GM06990 (cell line): Measurements from ENCODE around the gene MON1A.

ENCODE experiments used
- DNase-seq: peaks from one replicate; pipeline ENCODE4 v3.0.0-alpha.2; 2011; ENCODE audit not compliant: insufficient read length; ENCODE audit errors: extremely low read depth
- H3K27me3 ChIP-seq: replicated peaks from 2 replicates; pipeline ENCODE4 v1.6.0; 2011; ENCODE audit warnings: low read length; ENCODE audit not compliant: control insufficient read depth, insufficient read depth
- H3K36me3 ChIP-seq: 2 replicates; pipeline ENCODE4 v1.5.1; 2011; ENCODE audit warnings: low read length; ENCODE audit not compliant: control insufficient read depth, insufficient read depth
- H3K4me3 ChIP-seq: replicated peaks from 2 replicates; pipeline ENCODE4 v1.5.1; 2011; ENCODE audit warnings: low read depth, mild to moderate bottlenecking, control low read depth, low read length
- TF ChIP-seq, protein P1 (sequence below): IDR thresholded peaks from 2 replicates; pipeline ENCODE4 v1.5.1; 2011; ENCODE audit warnings: low read length, control low read depth, mild to moderate bottlenecking, inconsistent platforms; ENCODE audit not compliant: insufficient read depth, poor library complexity, severe bottlenecking

MON1A gene, protein sequence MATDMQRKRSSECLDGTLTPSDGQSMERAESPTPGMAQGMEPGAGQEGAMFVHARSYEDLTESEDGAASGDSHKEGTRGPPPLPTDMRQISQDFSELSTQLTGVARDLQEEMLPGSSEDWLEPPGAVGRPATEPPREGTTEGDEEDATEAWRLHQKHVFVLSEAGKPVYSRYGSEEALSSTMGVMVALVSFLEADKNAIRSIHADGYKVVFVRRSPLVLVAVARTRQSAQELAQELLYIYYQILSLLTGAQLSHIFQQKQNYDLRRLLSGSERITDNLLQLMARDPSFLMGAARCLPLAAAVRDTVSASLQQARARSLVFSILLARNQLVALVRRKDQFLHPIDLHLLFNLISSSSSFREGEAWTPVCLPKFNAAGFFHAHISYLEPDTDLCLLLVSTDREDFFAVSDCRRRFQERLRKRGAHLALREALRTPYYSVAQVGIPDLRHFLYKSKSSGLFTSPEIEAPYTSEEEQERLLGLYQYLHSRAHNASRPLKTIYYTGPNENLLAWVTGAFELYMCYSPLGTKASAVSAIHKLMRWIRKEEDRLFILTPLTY

DNA sequence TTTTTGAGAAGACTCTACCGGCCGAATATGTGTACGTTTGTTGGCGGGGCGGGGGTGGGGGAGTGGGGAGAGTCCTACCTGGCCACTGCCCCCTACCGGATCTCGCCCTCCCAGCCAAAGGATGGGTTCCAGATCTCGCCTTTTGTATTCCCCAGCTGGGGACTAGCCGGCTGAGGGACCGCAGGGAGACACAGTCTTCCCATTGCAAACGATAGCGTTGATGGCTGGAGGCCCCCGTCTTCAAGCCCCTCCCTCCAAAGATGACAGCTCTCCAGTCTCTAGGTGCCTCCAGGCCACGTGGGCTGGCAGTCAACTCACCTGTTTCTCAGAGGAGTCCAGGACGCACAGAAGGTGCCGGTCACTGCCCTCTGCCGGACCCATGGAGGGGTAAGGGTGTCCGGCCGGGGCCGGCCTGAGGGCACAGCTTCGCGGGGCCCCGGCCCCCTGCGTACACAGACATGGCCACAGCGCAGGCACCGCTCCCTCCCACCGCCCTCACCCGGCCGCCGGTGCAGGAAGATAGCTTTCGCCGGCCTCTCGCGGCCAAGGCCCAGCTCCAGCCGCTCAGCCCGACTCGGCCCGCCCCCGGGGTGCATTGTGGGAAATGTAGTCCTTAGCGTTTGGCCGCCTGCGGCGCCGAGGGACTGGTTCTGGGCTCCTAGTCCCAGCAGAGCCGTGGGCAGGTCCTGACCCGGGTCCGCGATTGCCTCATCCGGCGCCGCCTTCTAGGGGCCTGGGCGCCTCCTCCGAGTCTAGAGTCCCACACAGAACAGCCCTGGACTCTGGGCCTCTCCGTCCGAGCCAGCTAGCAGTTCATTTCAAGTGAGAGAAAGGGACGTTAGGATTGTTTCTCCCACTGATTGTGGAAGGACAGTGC lies at the start of gene MON1A:
Gene MON1A (minus strand): TSS at position 521 of the 877 bp plus-strand sequence. CDS start 16,465 bp downstream, outside the sequence.
- peak; percentile 89 for DNase-seq
- Histone ChIP-seq H3K36me3 (no peaks in the 10 kb centered on the region), H3K27me3 (no peaks in the 10 kb centered on the region), H3K4me3 (peak within 1 kb of the TSS; percentile 83)
- TF ChIP-seq, protein P1, sequence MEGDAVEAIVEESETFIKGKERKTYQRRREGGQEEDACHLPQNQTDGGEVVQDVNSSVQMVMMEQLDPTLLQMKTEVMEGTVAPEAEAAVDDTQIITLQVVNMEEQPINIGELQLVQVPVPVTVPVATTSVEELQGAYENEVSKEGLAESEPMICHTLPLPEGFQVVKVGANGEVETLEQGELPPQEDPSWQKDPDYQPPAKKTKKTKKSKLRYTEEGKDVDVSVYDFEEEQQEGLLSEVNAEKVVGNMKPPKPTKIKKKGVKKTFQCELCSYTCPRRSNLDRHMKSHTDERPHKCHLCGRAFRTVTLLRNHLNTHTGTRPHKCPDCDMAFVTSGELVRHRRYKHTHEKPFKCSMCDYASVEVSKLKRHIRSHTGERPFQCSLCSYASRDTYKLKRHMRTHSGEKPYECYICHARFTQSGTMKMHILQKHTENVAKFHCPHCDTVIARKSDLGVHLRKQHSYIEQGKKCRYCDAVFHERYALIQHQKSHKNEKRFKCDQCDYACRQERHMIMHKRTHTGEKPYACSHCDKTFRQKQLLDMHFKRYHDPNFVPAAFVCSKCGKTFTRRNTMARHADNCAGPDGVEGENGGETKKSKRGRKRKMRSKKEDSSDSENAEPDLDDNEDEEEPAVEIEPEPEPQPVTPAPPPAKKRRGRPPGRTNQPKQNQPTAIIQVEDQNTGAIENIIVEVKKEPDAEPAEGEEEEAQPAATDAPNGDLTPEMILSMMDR = peak; percentile 47

DNA sequence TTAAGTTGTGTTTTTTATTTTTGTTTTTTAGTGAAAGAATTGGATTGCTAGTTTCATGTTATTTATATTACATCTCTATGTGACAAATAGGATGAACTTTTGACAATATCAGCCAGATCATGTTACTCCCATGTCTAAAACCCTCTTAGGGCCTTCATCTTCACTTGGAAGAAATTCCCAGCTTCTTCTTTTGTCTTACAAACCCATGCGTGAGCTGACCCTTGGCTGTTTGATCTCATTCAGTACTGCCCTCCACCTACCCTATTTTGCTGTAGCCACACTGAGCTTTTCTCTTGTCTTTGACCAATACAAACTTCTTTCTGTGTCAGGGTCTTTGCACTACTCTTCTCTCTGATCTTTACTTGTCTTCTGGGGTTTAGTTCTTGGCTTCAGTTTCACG lies 47.3 kb upstream of the MON1A start:
- Histone ChIP-seq H3K27me3 (no peaks in the 10 kb centered on the region), H3K4me3 (no peak overlapping the region)
- TF ChIP-seq, protein P1 = no peak

DNA sequence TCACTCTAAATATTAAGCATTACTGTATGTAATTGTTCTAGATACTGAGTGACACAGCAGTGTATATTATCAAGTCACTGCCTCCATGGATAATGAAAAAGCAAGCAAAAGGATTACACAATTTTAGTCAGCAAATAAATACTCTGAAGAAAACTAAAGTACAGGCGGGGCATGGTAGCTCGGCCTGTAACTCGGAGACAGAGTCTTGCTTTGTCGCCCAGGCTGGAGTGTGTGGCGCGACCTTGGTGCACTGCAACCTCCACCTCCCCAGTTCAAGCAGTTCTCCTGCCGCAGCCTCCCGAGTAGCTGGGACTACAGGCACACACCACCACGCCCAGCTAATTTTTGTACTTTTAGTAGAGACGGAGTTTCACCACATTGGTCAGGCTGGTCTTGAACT lies 43.0 kb upstream of the MON1A start:
- no peaks in the 10 kb centered on the region for H3K27me3 ChIP-seq
- H3K36me3 ChIP-seq = peaks cover 5% of the 10 kb centered on the region
- TF ChIP-seq, protein P1 = no peak
- DNase-seq = no peak
- H3K4me3 ChIP-seq = no peak overlapping the region

More for the DNA sequence above, 47.3 kb upstream of the MON1A start:
- H3K36me3 ChIP-seq = peaks cover 5% of the 10 kb centered on the region
- DNase-seq = no peak

DNA sequence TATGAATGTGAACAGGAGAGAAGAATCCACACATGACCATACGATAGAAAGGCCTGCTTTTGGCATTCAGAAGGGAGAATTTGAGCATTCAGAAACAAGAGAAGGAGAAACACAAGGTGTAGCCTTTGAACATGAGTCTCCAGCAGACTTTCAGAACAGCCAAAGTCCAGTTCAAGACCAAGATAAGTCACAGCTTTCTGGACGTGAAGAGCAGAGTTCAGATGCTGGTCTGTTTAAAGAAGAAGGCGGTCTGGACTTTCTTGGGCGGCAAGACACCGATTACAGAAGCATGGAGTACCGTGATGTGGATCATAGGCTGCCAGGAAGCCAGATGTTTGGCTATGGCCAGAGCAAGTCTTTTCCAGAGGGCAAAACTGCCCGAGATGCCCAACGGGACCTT lies 38.7 kb upstream of the MON1A start:
- Histone ChIP-seq H3K4me3 (no peak overlapping the region), H3K27me3 (no peaks in the 10 kb centered on the region), H3K36me3 (peaks cover 4% of the 10 kb centered on the region)
- TF ChIP-seq, protein P1 = no peak
- DNase-seq = no peak

DNA sequence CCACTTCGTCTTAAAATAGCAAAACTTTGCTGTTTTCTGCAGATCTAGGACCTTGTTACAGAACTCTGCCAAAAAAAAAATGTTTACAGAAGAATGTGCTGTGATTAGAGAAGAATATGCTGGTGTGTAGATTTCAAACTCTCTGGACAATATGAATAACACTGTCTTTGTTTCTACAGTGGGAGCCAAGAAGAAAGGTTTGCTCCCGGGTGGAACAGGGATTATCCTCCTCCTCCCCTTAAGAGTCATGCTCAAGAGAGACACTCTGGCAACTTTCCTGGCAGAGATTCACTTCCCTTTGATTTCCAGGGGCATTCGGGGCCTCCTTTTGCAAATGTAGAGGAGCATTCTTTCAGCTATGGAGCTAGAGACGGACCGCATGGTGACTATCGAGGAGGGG lies 37.7 kb upstream of the MON1A start:
- DNase-seq = no peak
- TF ChIP-seq, protein P1 = no peak
- no peaks in the 10 kb centered on the region; the same call in 1 of the 2 replicates for H3K36me3 ChIP-seq
- no peak overlapping the region for H3K4me3 ChIP-seq
- H3K27me3 ChIP-seq = no peaks in the 10 kb centered on the region
